GM21786 (cell line): ENCODE data around the gene BCL2L11.
A peak's percentile ranks its signal among the peaks of the same experiment; 100 is the strongest.

ENCODE experiments used
- ATAC-seq: cut with Tn5 transposase; IDR thresholded peaks from one replicate; pipeline ENCODE4 v1.9.1; 2021; ENCODE audit not compliant: unreplicated experiment

Gene BCL2L11

GRCh38 chr2:111142101-111142500, 21.4 kb downstream of the BCL2L11 start:
- no peak for ATAC-seq

GRCh38 chr2:111143107-111143842, 22.6 kb downstream of the BCL2L11 start:
- ATAC-seq, result no peak

- no peak for ATAC-seq
These were observed 23.1 kb downstream of the BCL2L11 start for GRCh38 chr2:111143843-111144198.

DNA sequence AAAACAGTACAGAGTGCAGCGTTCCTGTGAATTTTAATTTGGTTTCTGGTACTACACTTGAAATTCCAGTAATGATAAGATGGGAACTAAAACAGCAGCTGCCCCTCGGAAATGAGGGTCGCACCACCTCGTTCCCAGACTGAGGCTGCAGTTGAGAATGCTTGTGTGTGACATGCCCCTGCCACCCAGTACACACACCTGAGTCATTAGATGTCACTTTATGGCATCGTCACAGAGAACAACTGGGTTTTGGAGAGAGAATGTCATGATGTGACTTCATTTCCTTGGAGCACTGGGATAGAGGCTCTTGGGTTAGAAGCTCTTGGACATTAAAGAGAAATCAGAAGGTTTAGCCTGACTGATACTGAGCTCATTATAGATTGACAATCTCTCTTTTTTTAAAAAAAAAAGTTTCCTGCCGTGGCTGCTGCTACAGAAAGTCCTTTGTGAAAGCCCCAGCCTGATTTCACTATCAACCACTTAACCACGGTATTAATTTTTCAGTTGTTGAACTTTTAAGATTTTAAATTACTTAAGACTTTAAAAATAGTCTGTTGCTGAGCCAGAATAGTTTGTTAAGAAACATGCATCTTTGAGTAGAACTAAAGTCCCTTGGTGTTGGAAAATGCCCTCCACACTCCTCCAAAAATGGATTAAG, 24.5 kb downstream of the BCL2L11 start:
- ATAC-seq, result peak; percentile 58

GRCh38 chr2:111145951-111146350, 25.2 kb downstream of the BCL2L11 start:
- no peak for ATAC-seq

- no peak for ATAC-seq
These were observed 27.6 kb downstream of the BCL2L11 start for GRCh38 chr2:111148225-111148873.

DNA sequence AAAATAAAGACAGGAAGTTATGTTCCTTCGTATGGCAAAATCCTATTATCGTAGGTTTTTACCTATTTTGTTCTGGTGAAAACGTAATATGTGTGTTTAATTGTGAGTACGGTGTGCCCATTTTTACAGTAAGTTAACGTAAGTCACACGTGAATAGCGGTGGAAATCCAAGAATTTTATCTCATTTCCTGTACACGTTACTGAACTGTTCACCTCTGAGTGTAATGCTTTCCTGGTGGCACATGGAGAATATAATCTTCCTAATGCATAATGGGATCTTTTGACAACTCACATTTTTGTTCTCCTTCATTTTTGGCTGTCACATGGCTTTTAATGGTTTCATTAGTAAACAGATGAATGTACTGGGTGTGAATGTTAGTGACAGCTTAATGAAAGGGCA, 28.2 kb downstream of the BCL2L11 start:
- no peak for ATAC-seq

DNA sequence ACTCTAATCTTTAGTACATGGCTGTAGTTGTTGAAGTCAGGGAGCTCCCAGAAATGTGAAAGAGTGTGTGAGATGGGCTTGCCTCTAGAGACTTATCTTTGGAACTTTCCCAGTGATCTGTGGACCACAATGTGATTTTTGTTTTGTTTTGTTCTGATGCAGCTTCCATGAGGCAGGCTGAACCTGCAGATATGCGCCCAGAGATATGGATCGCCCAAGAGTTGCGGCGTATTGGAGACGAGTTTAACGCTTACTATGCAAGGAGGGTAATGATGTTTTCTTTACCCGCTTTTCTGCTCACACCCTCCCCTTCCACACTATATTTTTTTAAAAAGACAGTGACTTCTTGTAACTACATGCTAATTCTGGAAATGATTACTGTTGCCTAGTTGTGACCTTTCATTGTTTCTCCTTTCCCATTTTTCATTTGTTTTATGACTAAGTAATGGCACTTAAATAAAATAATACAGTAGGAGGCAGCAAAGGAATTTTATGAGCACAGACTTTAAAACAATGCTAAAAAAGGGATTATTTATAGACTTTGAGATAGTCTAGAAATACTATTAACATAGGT, 29.3 kb downstream of the BCL2L11 start:
- no peak for ATAC-seq

GRCh38 chr2:111154758-111155157, 34.0 kb downstream of the BCL2L11 start:
- no peak for ATAC-seq

GRCh38 chr2:111155610-111156009, 34.9 kb downstream of the BCL2L11 start:
- no peak for ATAC-seq

- no peak for ATAC-seq
These were observed 35.8 kb downstream of the BCL2L11 start for GRCh38 chr2:111156529-111156928.

- peak; percentile 48 for ATAC-seq
These were observed 36.5 kb downstream of the BCL2L11 start for GRCh38 chr2:111157071-111157661.

- peak; percentile 62 for ATAC-seq
These were observed 37.1 kb downstream of the BCL2L11 start for GRCh38 chr2:111157798-111158197.

DNA sequence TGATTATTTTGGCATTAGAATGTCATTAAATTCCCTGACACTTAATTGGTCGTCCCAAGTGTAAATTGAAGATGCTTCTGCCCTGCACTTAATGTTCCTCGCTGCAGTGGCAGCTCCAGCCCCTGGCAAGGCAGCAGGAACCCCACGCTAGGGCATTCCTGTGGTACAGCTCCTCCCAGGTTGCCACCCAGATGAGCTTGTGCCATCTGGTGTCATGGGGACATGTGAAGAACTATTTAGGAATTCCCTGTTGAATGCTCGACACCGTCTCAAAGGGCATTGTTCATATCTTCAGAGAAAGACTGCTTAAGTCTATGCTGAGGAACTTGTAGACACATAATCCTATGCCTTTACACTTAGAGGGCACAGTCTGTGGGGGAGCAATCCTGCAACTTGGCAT, 38.9 kb downstream of the BCL2L11 start:
- no peak for ATAC-seq

DNA sequence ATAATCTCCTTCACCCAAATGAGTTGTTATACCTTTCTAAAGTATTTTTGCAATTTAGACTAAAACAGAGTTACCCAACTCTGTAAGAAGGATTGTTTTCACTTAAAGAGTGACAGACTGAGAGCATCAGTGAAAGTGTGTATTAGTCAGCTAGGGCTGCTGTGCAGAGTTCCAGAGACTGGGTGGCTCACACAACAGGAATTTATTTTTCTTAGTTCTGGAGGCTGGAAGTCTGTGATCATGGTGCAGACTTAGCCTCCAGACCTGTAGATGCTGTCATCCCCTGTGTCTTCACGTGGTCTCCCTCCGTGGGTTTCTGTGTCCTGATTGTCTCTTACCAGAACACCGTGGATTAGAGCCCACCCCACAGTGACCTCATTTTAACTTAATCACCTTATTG, 40.0 kb downstream of the BCL2L11 start:
- ATAC-seq, result no peak

DNA sequence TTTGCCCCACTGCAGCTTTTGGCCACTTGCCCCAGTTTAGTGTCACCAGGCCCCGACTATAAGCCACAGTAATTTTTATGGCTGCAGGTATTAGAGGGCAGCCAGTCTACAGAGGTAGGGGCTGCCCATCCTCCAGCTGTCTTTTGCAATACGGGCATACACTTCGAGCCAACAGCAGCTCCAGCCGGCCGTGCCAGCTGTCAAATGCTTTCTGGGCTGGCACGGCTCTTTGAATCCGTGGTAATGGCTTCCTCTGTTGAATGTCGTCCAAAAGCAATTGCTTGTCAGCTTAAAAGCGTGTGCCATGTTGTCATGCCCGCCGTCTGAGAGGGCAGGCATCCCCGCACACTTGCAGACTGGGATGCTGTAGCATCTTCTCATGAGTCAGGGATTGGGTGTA, 41.3 kb downstream of the BCL2L11 start:
- ATAC-seq, result no peak

DNA sequence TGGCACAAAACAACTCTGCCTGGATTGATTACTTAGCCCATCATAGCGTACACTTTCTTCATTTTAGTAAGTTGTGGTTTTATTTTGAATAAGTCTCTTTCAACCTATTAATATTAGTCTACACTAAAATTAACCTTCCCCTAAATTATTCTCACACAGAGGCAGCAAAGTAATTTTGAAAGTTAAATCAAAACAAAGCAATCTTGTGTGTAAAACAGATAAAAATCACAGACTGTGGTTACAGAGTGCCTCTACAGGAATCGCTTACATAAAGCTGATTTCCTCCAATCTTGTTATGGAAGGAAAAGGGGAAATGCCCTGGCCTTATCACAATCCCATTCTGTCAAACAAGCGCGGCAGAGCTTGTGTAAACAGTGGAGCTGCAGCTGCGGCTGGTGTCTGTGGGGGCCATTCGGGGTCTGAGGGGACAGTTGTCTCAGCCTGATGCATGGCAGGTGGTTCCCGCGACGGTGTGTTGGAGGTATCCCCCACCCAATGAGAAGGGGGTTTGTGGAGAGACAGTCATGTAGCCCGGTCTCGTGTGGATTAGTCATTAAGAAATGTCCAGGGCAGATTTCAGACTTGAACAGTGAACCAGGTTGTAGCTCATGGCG, 42.1 kb downstream of the BCL2L11 start:
- ATAC-seq, result no peak

DNA sequence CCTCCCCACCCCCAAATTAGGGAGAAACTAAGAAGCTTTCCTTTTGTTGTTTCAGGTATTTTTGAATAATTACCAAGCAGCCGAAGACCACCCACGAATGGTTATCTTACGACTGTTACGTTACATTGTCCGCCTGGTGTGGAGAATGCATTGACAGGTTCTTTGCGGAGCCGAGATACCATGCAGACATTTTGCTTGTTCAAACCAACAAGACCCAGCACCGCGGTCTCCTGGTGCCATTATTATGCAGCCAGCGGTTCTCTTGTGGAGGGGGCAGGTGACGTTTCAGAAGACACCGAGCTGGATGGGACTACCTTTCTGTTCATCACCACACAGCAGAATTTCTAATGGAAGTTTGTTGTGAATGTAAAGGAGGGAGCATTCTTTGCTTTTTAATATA, 43.4 kb downstream of the BCL2L11 start:
- no peak for ATAC-seq

DNA sequence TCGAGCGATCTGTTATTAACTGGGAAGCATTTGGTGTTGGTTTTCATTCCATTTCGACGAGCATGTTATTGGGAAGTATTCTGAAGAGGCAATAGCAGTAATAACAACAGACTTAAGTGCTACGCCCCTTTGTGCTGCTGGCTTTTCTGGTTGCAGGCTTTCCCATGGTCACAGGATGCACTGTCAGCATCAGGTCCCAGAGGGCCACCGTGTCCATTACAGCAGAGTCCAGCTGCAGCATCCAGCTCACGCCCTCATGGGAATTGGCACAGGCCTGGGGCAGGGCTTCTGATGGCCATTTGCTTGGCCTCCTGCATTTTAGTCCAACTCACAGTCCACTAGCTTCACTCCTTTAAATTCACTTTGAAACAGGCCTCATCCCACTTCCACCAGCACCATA, 44.4 kb downstream of the BCL2L11 start:
- no peak for ATAC-seq

GRCh38 chr2:111166115-111166514, 45.4 kb downstream of the BCL2L11 start:
- ATAC-seq, result no peak
